Central memory CD4-positive, alpha-beta T cell (primary cell): ENCODE data around the gene TINAGL1.

Experiments used
- DNase-seq: peaks from one replicate; pipeline ENCODE4 v3.0.0; 2022
- total RNA-seq, 3 experiments: gene quantifications; one replicate each; lab custom pipeline; 2026; lab: John Stamatoyannopoulos, UW

TINAGL1 gene
- 0 reads per million in 3 experiments for total RNA-seq

GRCh38 chr1:31576201-31576669, at the start of gene TINAGL1:
Gene TINAGL1, plus strand, starts transcription at chr1:31576515. Its CDS starts 634 bp downstream, at chr1:31577149.
- no peak for DNase-seq

GRCh38 chr1:31529999-31530684, 46.2 kb upstream of the TINAGL1 start:
- no peak for DNase-seq

- no peak for DNase-seq
Measured at GRCh38 chr1:31531177-31531999, 44.9 kb upstream of the TINAGL1 start.

- no peak for DNase-seq
Measured at GRCh38 chr1:31532173-31532572, 44.1 kb upstream of the TINAGL1 start.

GRCh38 chr1:31535561-31535960, 40.8 kb upstream of the TINAGL1 start:
- no peak for DNase-seq

GRCh38 chr1:31539329-31539728, 37.0 kb upstream of the TINAGL1 start:
- DNase-seq: no peak

GRCh38 chr1:31541194-31541593, 35.1 kb upstream of the TINAGL1 start:
- DNase-seq: no peak

GRCh38 chr1:31545927-31546540, 30.3 kb upstream of the TINAGL1 start:
- DNase-seq: no peak

GRCh38 chr1:31548534-31548906, 27.8 kb upstream of the TINAGL1 start:
- DNase-seq: no peak

GRCh38 chr1:31548907-31549808, 27.2 kb upstream of the TINAGL1 start:
- DNase-seq: peak; percentile 76

GRCh38 chr1:31549809-31550620, 26.3 kb upstream of the TINAGL1 start:
- DNase-seq: no peak

GRCh38 chr1:31551208-31551607, 25.1 kb upstream of the TINAGL1 start:
- DNase-seq: no peak

GRCh38 chr1:31552489-31552888, 23.8 kb upstream of the TINAGL1 start:
- DNase-seq: no peak

- DNase-seq: no peak
Measured at GRCh38 chr1:31556481-31557006, 19.8 kb upstream of the TINAGL1 start.

- no peak for DNase-seq
Measured at GRCh38 chr1:31559715-31560114, 16.6 kb upstream of the TINAGL1 start.

GRCh38 chr1:31560394-31560793, 15.9 kb upstream of the TINAGL1 start:
- no peak for DNase-seq

GRCh38 chr1:31562707-31563360, 13.5 kb upstream of the TINAGL1 start:
- no peak for DNase-seq

GRCh38 chr1:31564606-31564989, 11.7 kb upstream of the TINAGL1 start:
- DNase-seq: no peak

- DNase-seq: no peak
Measured at GRCh38 chr1:31567956-31568570, 8.3 kb upstream of the TINAGL1 start.

- DNase-seq: no peak
Measured at GRCh38 chr1:31568895-31569595, 7.3 kb upstream of the TINAGL1 start.
